Measurements from ENCODE around the gene NIFK.
A peak's percentile ranks its signal among the peaks of the same experiment; 100 is the strongest.
"Not testable (repeated sequence)": the region's sequence is repeated elsewhere in the genome, so short reads cannot be mapped to it uniquely, and the experiment has no call there.

Gene NIFK

DNA sequence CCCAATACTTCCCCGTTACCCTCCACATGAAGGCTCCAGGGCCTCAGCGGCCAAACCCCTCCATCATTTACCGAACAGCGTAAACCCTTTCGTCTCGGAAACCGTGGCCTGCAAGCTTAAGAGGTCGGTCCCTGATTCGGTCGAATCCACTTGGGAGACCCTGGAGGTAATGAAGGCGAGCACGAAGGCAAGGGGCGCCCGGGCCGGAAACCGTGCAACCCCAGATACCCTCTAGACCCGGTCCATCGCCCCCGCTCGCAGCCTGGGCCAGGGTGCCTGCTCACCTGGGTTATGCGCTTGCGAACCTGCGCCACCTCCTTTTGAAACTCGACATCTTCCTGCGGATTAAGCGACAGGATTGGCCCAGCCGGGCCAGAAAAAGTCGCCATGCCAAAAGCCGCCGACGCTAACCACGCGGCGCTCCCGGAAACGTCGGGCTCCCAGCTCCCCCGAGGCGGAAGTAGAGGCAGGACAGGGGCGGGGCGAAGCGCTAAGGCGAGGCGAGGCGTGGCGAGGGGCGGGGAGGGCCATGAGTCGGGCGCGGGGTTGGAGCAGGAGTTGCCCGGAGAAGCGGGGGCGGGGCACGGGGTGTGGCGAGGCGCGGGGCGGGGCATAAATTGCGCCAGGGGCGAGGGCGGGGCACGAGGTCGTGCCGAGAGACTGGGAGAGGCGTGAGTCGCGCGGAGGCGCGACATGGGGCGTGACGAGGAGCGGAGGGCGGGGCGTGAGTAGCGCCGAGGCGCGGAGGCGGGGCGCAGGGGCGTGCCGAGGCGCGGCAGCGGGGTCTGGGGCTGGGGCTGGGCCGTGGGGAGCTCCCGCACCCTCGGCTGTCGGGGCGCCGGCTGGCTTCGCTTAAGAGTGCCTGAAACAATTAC, at the start of gene NIFK:
TSS of gene NIFK (minus strand) at position 414 of the 875 bp plus-strand sequence. CDS start at position 389, 25 bp downstream.
- peak; percentile 100 for DNase-seq

DNA sequence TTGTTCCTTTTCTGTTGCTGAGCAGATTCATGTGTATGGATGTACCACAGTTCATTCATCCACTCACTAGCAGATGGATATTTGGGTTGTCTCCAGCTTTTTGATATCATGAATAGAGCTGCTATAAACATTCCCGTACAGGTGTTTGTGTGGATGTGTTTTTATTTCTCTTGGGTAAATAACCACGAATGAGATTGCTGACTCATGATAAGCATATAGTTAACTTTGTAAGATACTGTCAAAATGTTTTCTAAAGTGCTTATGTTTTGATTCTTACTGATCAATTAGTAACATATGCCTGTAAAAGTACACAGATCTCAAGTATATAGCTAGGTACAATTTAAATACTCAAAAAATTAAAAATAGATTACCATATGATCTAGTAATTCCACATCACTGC, 46.5 kb upstream of the NIFK start:
- DNase-seq, result no peak

DNA sequence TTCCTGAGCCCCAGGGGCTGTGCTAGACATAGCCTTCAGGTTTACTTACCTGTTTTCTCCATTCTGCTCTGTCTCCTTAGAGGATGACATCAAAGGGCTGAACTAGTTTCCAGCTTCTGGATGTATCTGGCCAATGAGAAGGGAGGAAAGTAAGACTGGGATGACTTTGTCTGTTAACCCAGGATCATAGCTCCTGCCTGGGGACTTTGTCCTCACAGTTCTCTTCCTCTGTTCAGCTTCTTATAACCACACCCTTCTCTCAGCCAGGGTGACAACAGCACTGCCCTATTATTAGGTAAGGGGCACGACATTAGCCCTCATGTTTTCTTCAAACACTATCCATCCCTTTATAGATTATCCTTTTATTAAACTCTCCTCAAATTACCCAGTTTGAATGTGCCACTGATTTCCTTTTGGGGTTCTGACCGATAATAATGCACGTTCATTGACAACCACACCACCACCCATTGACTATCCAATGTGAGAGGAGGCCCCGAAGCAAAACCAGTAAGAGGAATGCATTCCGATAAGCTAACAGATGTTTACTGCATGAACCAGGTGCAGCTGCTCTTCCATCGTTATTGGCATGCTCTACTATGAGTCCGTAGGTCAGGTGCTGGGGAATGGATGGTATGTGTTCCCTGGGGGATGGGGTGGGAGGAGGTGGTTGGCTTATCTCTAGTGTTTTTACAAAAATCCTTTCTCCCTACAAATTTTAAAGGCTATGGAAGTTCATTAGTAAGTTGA, 42.2 kb upstream of the NIFK start:
- no peak for DNase-seq

DNA sequence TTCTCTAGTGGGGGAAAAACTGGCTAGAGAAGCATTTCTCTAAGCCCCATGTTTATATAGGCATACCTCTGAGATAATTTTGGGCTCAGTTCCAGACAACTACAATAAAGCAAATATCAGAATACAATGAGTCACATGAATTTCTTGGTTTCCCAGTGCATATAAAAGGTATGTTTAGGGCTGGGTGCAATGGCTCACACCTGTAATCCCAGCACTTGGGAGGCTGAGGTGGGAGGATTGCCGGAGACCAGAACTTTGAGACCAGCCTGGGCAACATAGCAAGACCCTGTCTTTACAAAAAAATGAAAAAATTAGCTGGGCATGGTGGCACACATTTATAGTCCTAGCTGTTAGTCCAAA, 41.0 kb upstream of the NIFK start:
- DNase-seq, result no peak

DNA sequence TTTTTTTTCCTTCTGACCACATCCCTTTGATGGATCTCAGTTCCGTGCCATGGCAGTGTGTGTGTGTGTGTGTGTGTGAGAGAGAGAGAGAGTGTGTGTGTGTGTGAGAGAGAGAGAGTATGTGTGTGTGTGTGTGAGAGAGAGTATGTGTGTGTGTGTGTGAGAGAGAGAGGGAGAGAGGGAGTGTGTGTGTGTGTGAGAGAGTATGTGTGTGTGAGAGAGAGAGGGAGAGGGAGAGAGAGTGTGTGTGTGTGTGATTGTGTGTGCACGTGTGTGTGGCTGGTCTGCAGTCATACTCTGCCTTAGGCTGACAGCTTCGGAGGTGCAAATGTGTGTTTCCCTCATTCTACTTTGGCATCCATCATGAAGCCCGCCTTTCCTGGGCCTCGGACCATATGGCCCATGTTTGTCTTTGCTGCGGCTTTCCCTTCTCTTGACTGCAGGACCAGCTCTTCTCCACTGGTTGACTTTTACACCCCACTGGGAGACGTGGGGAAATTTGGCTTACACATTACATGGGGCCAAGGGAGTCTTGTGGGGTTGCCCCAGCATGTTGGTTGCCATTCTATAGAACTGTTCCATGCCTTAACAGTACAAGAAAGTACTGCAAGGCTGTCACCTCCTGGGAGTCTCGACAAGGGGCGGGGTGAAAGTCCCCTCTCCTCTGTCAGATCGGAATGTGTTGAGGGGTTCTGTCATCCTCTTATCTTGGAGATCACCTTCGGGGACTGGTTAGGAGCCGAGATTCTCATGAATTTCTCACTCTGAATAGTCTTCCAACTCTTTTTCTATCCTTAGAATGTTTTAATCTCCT, 40.4 kb upstream of the NIFK start:
- DNase-seq, result no peak

DNA sequence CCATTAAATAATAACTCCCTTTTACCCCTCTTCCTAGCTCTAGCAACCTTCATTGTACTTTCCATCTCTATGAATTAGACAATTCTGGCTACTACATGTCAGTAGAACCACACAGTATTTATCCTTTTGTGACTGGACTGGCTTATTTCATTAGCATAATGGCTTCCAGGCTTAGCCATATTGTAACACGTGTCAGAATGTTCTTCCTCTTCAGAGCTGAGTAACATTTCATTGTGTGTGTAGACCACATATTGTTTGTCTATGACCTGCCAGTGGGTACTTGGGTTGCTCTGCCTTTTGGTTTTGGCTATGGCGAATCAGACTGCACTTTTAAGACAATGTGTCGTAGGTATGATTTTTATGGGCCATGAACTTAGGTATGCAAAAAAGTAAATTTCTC, 39.7 kb upstream of the NIFK start:
- DNase-seq, result no peak

DNA sequence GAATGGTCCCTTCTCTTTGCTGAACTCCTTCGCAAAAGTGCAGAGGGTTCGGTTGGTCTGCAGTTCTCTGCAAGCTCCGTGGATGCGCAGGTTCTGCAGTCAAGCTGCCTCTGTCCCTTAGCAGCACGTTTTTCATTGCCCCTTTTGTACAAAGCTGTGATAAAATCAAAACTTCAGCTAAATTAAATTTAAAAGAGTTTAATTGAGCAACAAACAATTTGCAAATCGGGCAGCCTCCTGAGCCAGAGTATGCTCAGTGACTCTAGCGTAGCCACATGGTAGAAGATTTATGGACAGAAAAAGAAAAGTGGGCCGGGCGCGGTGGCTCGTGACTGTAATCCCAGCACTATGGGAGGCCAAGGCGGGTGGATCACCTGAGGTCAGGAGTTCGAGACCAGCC, 37.6 kb upstream of the NIFK start:
- DNase-seq, result no peak

DNA sequence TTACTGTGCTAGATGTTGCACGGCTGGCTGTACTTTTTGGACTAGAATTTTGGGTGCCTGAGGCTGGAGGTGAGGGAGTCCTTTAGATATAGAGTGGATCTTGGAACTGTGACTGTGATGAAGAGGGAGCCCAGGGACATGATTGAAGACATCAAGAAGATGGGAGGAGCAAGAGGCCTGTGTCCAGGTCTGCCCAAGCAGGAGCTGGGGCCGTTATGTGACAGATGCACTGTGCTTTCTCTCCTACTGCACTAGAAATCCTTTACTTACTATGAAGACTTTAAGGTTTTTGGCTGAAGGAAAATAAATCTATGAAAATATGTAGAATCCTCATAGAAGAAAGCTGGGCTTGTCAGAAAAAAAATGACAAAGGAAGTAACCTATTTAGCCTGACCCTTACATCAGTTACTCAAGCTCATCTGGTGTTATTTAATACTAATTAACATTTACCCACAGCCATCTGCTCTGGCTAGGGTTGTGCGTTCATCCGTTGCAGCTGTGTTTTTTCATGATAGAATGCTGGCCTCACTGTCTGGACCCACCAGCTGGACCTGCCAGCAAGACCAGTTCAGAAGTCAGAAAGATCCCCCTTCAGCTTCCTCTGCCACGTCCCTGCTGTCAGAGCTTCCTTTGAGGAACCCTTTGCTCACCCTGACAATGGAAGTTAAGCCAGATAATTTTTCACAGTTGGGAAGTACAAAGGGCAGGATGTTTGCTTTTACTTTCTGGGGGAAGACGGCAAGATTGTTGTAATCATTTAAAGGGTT, 35.5 kb upstream of the NIFK start:
- DNase-seq, result no peak

DNA sequence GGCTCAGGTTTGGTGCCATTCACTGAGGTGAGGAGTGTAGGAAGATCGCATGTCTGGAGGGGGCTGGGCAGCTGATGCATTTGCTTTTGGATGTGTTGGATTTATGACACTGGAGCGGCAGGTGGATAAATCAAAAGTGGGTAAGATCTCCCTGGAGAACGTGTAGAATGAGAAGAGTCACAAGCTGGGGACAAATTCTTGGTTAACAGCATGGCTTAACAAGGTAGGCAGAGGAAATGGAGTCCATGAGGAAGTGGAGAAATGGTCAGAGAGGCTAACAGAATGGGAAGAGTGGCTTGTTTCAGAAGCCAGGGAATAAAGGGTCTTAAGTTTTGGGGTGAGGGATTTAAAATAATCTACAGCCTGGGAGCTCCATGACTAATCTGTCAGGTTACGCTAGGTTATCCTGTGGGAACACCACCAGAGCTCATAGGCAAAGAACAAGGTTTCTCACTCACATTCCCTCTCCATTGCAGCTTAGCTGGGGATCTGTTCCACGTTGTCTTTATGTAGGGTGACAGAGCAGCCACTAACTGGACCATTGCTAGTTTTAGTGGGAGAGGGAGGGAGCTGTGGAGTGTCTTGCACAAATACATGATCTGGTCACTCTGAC, 31.6 kb upstream of the NIFK start:
- no peak for DNase-seq

DNA sequence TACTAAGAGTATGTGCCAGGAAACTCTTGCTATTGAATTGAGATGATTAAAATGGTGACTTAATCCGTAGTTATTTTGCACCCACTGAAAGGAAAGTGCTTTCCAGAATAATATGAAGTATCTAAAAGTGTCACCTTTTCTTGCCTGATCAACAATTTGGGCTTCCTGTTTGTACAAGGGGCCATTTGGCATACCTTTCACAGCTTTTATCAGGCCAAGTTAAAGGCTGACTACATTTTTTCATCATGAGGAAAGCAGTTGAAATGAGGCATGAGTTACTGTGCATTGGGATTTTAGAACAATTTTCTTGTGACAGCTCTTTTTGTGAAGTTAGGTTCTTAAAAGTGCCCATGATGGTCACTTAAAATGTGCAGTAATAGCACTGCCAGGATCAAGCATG, 29.9 kb upstream of the NIFK start:
- no peak for DNase-seq

DNA sequence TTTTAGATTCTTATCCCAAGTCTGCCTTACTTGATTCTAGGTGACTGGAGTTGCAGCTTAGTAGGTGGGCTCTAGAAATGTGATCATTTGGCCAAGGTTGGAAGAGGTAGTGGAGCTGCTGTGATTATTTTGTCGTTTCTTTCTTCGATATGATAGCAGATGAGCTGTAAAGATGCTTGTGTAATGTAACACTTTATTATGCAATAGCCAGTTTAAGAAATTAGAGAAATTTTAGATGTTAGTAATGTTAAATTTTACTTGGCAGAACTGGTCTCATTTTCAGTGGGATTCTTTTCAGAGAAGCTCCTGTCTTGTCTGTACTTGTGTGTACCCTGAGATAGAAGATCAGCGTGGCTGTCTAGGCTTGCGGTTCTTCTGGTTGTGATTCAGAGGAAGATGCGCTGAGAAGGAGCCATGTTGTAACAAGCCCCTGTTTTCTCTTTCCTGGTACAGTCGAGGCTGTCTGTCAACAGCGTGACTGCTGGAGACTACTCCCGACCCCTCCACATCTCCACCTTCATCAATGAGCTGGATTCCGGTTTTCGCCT, 28.1 kb upstream of the NIFK start:
- DNase-seq, result no peak

DNA sequence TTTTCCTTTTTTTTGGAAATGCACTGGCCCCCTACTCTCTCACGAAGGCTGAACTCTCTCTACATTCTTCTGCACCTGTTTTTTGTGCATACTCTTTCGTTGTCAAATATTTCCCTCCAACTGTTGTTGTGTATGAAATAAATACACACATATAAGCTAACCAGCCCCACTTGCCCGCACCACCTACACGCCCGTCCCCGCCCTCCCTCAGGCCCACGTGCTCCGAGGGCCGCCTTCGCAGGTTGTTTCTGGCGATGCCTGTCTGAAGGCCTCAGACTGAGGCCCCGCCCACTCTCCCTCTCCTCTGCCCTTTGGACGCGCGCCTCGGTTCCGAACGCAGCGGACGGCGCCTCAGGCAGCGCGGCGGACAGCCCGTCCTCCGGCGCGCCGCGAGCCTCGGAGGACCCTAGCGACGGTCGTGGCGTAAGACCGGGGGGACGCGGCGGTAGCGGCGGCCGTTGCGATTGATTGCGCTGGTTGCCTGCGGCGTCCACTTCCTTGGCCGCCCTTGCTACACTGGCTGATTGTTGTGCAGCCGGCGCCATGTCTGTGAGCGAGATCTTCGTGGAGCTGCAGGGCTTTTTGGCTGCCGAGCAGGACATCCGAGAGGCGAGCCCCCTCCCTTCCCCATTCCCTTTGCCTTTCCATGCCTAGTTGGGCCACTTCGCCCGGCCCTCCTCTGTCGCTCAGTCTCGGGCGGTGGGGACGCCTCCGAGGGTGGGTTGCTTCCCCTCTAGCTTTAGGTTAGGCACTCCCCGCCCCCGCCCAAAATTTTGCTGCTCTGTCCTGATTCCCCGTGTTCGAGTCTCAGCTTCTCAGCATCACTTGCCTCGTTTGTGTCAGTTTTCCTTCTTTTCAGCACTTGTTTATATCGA, 18.8 kb upstream of the NIFK start, which contains the start of gene TSN:
TSS of gene TSN (plus strand) at position 415 of the 875 bp plus-strand sequence. CDS start at position 544, 129 bp downstream.
- DNase-seq, result peak; percentile 96 to 97

DNA sequence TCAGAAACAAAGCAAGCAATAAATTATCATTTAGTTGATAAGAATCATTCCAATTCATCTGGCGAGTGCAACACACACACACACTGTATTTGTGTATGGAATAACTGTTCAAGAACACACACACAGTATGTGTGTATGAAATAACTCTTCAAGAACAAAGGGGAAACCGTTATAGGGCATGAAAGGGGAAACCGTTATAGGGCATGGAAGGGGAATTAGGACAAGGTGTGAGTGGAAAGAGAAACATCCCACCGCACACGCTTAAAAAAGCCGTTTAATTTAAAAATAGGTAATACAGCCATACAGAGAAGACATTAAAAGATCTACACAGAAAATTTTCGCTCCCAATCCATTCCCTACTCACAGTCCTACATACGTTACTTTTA, 18.2 kb upstream of the NIFK start:
- DNase-seq, result no peak

DNA sequence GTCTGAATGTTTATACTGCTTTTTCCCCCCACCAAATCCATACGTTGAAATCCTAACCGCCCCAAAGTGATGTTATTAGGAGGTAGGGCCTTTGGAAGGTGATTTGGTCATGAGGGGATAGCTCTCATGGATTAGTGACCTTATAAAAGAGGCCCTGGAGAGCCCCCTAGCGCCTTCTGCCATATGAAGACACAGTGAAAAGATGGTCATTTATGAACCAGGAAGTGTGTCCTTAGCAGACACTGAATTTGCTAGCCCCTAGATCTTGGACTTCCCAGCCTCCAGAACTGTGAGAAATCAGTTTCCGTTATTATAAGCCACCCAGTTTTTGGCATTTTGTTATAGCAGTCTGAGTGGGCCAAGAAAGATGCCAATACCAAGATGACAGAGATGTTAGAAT, 11.5 kb upstream of the NIFK start:
- DNase-seq, result no peak

DNA sequence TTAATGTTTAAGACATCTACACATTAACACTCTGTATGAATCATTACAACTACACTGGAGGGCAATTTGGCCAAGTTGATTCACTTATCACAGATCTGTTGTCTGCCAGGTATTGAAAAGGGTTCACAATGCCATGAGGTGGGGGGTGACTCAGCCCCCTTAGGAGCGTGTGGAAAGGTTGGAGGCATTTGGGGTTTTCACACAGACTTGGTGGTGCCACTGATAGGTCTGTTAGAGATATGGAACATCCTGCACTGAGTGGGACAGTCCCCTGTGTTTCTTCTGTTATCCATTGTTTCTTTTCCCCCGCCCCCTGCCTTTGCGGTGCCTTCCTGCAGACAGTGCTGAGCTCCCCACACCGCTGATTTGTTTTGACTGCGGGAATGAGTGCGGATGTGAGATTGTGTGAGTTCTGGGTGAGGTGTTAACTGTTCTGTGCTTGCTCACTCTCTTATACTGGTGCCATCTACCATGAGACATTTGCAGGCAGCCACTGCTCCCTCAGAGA, 9.4 kb upstream of the NIFK start:
- no peak for DNase-seq

DNA sequence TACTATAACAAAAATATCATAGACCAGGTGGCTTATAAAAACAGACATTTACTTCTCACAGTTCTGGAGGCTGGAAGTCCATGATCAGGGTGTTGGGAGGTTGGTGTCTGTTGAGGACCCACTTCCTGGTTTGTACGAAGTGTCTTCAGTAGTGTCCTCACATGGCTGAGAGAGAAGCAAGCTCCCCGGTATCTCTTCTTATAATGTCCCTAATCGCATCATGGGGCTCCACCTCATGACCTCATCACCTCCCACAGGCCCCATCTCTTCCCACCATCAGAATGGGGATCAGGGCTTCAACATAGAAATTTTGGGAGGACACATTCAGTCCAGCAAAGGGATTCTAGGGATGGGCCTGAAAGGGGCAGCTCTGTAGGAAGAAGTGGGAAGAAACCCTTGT, 4.8 kb upstream of the NIFK start:
- no peak for DNase-seq

DNA sequence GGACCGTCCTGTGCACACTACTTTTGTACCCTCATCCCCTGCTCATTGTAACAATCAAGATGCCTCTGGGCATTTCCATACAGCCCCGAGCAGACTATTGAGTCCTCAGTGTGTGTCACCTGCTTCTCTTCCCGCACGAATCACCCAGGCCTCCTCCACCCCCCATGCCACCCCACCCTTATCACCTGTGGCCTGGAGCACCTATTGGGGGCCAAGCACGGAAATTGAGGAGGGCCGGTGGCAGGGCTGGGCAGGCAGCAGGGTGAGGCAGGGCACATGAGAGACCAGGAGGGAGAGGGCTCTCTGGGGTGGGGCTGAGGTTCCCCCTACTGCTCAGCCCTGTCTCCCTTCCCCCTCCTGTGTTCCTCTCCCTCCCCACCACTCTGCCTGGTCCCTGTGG, 4.3 kb upstream of the NIFK start:
- no peak for DNase-seq

DNA sequence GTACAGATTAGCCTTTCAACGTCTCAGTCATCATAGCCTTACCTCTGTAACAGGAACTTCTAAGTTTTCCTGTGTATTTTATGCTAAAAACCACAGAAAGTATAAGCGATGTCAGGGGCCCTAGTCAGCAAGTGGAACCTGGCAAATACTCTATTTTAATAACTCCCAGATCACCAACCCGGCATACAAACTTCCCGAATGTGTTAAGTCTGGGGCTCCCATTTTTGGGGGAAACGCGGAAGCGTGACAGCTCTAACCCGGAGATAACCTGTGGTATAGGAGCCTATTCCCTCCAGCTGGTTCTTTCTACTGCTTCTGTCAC, 574 bp downstream of the NIFK start:
- no peak for DNase-seq

DNA sequence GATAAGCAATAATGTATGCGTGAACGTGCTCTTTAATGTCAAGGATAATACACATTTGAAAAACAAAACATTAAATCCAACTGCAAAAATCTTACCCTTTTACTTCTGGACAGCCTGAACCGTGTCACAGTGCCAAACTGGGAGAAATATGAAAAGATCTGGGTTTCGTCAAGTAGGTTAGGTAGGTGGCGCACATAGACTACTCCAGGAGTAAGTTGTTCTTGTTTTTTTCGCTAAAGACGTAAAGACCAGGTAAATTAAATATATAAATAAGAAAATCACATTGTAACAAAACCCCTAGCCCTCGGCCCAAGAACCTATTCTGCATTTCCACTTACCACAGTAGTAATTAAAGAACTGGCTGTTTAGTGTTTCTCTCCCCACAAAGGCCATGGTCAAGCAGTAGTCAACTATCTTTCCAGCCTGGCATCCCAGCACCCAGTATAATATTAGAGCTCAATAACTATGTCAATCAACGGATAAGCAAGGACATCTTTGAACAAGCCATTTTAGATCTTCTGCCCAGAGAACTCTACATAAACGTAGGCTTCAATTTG, 1.1 kb downstream of the NIFK start:
- DNase-seq, result no peak

DNA sequence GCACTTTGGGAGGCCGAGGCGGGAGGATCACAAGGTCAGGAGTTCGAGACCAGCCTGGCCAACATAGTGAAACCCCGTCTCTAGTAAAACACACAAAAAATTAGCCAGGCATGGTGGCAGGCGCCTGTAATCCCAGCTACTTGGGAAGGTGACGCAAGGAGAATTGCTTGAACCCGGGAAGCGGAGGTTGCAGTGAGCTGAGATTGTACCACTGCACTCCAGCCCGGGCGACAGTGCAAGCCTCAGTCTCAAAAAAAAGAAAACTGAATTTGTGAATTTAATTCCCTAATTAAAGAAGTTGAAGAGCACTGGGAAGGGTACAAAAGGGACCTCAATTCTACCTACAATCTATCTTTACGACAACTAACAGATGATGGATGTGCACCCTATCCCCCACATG, 2.1 kb downstream of the NIFK start:
- DNase-seq, result not testable (repeated sequence)
